ENCODE results near the gene LRBA.
"Not testable (repeated sequence)": the region's sequence is repeated elsewhere in the genome, so short reads cannot be mapped to it uniquely, and the experiment has no call there.

The LRBA gene

DNA sequence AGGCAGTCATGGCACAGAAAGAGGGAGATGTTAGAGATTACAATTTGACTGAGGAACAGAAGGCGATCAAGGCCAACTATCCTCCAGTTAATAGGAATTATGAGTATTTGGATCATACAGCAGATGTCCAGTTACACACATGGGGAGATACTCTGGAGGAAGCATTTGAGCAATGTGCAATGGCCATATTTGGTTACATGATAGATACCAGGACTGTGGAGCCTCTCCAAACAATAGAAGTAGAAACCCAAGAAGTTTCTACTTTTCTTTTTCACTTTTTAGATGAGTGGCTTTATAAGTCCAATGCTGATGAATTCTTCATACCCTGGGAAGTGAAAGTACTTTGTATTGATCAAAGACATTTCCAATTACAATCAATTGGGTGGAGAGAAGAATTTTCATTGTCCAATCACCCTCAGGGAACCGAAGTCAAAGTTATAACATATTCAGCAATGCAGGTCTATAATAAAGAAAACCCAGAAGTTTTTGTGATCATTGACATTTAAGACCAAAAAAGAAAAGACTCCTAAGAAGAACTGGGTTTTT, 294.0 kb downstream of the LRBA start:
- no peak for DNase-seq

DNA sequence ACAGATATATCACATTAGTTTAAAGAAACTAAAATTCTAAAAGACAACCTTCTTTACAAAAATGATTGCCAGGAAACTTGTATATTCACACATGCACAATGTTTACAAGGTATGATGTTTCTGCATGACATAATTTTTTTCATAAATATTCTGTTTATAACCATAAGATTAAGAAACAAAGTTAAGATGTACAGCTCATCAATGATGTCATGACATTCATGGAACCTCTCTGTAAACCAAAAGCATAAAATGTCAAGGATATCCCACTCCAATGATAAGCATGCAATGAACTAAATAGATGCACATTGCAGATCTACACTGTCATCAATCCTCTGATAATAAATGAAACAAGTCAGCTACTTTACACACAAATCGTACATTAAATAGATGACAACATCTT, 297.1 kb downstream of the LRBA start:
- no peak for DNase-seq

DNA sequence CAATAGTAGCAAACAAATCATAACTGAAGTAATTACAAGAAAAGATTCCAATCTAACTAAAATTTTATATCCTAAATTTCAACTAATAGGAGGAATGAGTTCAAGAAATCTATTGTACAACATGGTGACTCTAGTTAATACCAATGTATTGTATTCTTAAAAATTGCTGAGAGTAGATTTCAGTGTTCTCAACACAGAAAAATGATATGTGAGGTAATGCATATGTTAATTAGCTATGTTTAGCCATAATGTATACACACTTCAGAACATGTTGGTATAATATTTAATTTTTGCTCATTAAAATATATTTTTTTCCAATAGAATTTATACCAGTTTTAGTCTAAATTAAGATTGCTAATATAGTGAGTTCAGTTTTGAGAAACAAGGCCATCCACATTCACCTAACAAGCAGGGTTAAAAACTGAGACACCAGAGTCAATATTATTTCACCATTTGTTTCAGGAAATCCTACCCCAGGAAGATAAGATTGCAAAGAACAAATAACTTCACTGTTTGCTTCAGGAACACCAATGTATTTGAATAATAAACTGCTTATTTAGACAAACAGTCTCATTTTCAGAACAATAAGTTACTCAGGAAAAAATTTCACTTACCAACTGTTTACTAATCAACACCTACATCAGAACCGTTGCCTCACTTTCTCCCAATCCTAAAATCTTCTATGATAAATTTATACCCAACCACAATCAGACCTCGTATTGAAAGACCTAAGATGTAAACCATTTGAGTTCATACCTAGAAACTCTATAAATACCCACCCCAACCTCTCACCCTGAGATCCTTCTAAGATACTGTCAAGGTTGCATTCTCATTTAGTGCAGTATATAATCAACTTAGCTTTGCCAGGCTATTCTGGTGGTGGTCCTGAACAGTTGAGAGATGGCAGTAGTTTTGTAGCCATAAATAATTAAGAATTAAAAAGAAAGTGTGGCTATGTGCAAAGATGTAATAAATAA, 300.3 kb downstream of the LRBA start:
- no peak for DNase-seq

DNA sequence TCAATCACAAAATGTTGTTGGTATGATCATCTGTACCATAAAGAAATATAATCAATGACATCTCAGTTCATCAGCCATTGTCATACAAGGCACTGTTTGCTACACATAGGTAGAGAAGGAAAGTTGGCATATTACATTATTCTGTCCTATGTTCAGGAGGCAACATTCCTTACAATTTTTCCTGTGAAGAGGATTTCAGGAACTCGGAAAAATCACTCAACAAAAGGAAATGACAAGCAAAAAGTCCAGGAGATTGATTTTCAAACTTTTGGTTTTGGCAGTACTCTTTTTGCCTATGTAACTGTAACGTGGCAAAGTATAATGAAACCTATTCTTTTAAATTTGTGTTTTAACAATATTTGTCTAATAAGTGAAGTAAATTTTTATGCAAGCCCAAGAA, 301.8 kb downstream of the LRBA start:
- DNase-seq: no peak

DNA sequence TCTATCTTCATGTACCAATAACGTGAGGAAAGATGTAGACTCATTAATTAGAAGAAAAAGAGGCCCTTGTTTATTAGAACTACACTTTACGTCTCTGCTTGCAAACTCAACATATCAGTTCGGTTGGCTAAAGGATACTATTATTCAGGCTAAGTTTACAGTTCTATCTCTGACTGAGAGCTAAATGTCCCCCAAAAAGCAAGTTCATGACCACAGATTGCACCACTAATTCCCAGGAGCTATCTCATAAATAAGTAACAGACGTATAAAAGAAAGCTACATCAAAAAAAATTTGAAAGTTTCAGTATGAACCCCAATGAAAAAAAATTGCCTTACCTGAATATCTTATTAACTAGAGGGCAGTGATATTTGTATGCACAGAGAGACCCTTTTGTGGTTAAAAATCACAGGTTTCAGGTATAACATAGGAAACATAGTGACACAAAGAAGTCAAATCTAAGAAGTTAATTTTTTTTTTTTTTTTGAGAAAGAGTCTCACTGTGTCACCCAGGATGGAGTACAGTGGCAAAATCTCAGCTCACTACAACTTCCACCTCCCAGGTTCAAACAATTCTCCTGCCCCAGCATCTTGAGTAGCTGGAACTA, 304.2 kb downstream of the LRBA start:
- no peak for DNase-seq

DNA sequence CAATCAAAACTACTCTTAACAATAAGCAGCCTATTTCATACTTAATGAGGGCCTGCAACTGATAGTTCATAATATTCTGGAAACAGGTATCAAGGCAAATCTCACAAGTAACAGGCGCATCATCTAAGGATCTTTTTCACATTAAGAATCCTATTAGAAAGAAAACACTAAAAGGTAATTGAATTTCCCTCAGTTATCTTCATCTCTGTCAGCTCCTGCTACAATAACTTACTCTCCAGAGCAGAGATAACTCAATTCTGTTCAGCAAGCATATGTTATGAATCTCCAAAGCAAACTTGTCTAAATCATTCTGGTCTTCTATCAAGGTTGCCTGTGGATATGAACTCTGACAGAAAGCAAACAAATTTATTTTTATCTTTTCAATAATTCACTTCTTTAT, 307.1 kb downstream of the LRBA start:
- no peak for DNase-seq

DNA sequence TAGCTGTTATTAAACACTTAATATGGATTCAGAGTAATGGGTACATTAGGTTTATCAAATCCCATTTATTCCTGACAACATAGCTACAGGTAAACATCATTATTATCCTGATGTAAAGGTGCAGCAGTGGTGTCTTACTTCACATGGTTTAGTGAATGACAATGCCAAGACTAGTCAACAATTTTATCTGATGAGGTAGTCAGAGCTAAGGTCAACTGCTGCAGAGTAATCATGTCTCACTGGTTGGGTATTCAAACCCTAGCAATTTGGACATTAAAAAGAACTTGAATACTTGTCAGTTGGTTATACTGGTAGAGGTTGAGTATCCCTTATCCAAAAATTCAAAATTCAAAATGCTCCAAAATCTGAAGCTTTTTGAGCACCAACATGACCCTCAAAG, 315.5 kb downstream of the LRBA start:
- DNase-seq: no peak

DNA sequence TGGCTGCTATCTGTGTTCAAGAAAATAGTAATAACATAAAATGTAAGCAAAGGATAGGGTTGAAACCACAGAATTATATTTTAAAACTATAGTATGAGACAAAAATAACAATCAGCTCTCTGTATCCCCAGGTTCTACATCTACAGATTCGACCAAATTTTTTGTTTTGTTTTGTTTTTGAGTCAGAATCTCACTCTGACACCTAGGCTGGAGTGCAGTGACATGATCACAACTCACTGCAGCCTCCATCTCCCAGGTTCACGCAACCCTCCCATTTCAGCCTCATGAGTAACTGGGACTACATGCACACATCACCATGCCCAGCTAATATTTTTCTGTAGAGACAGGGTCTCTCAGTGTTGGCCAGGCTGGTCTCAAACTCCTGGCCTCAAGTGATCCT, 319.9 kb downstream of the LRBA start:
- no peak for DNase-seq

DNA sequence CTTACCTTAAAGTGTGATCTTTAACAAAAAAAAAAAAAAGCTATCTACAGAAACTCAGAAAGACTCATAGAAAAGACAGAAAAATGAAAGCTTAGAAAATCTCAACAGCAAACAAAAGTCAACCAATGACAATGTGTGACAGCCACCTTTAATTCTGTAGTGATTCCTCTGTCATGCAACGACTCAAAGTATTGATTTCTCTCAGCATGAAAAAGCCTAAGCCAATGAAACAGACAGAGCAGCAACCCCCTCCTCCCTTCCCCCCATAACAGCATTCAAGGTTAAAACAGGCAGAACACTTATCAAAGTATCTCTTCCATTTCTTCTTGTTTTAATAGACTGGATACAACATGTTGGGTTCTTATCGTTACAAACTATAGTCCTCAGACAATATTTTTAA, 320.6 kb downstream of the LRBA start:
- no peak for DNase-seq

DNA sequence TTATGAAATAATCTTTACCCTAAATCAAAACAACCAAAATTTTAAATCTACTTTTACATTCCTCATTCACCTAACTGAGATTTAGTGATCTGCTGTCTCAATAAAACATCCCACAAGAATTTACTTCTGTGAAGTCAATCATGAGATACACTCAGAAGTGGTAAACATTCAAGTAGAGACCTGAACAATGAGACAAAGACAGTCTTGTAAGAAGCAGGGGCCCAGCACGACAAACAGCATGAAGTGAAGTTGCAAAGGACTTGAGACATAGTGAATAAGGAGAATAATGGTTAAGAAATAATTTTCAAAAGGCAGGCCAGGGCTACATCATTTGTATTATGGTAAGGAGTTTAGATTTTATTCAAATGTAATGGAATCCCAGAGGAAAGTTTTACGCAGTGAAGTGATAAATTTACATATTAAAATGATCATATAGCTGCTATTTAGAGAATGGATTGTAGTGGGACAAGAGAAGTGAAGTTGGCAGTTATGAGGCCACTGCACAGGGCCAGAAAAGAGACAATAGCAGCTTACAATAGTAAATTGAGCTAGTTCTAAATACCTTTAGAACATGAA, 331.2 kb downstream of the LRBA start:
- no peak for DNase-seq

DNA sequence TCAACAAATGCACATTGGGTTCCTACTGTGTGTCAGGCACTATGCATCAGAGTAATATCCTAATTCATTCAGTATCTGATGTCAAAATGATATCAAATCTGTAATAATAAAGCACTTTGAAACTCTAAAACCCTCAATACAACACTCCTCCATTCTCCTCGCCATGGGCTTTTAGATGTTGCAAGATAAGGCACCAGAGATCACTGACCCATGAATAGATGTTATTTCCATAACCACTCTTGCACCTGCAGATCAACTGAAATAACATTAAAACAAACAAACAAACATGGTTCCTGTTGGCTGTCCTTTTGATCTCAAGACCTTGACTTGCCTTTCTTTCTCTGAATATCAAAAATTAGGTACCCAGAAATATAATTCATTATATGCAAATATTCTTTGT, 333.0 kb downstream of the LRBA start:
- DNase-seq: no peak

DNA sequence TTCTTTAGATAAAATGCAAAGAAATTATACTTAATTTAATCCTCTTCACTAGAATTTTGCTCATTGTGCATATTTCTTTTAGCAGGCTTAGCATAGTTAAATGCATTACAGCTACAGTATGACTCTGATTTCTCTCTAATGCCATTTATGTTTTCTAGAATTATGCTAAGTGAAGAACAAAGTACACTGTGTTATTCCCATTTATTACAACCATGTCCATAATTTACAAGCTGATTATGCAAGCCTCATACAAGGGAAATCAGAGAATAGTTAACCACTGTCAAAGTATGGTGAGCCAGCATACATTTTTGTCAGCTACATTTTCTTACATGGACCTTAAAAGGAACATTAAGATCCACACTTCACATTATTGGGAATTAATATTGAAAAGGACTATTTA, 334.0 kb downstream of the LRBA start:
- no peak for DNase-seq

DNA sequence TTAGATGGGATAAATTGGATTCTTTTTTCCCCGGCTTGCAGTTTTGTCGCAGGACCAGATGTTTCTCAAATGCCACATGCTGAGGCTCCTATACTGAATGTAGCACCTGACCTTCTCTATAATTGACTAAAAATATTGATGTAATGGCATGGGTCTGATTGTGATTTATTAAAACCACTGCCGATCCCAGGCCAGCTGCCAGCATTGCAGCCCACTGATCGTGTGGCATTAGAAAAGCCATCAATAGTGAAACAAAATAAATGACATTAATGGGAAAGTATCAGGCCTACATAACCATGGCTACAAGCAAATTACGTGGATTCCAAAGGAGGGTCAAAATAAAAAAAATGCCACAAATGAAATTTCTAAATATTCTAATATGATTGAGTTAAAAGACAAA, 334.4 kb downstream of the LRBA start:
- no peak for DNase-seq

DNA sequence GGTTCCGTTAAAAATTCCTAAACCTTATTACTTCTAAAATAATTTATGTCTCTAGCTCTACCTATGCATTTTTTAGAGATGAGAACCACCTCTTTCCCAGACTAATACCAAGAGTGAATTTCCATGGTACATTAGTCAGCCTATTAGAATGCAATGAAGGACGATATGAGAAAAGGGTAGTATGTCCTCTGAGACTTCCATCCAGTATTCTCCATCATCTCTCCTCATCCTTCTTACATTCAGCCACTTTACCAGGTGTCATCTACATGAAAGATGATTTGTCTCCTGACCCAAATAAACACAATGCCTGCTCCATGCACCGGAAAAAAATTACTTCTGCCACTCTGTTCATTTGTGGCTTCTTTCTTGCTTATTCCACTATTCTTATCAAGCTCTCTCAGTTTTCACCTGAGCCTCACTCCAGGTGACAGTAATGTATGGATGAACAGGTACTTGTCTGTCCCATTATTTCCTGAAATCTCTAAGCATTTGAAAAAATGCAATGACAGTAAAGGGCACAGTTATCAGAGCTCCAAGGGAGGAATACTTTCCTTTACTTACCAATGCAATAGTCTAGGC, 335.2 kb downstream of the LRBA start:
- no peak for DNase-seq

DNA sequence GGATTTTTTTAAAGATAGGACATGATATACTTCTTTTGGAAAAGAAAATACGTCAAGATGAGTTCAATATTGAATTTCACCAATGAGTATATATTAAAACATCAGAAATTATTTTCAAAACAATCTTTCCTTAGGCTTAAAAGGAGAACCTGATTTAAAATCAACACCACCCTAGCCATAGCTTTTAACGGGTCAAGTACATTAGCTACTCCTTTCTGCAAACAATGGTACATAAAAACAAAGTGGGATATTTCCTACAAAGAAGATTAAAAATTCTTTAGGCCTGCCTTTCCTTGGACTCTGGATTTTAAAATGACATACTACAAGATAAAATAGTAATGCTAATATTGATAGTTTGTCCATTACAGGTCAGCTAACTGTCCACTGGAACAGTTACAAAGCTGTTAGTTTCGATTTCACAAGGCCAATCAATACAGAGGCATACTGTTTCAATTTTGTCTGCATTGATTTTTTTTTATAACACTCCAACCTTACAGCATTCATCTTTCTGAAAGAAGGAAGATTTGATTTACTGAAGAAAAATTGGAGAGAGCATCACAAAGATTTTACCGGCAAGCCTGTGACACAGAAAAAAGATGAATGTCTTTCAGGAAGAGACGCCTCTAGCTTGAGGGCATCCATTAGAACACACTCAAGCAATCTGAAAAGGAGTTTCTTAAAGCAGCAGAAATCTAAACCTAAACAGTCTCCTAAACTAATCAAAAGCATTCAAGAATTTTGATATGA, 335.9 kb downstream of the LRBA start:
- DNase-seq: no peak

DNA sequence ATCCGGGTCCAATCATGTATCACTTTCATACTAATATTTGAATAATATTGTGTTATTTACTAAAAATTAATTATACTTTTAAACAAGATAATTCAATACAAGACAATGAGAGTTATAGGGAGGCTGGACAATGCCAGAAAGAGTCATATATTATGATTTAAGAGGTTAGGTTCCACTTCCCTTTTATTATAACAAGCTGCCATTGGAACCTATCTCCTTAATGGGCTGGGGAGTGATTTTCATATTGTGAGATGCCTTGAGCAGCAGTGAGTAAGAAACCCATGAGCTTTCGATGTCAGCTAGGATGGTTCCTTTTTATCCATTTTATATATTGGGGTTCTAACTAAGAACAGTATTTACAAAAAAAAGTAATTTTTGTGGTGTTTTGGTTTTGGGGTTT, 341.3 kb downstream of the LRBA start:
- DNase-seq: no peak

DNA sequence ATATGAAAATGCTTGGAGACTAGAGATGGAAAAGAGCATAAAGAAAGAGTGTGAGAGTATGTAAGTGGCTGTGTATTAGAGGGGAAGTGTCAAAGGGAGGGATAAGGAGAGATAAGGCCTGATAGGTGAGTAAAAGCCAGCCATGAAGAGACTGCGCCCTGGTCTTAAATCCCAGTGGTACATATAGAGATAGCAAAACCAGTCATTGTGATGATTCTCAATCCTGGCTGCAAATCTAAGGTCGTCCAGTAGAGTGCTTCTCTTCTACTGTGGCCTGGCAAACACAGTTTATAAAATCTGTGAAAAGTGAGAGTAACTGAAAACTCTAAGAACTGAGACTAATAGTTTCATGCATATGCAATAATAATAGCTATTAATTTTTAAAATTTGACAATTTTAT, 346.3 kb downstream of the LRBA start:
- DNase-seq: no peak

DNA sequence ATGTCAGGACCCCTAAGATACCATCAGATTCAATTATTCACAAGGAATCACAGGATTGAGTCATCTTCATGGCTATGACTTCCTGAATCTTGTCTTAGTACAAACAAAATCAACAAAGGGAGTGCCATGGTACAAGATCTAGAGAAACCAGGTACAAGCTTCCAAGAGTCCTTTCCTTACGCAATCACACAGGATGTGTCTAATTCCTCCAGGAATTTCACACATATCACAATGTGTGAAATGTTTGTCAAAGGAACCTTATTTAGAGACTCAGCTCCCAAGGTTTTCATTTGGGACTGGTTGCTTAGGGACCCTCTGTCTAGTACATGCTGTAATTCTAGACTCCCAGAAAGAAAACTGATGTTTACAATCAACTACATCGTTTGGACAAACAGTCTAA, 350.1 kb downstream of the LRBA start:
- no peak for DNase-seq

DNA sequence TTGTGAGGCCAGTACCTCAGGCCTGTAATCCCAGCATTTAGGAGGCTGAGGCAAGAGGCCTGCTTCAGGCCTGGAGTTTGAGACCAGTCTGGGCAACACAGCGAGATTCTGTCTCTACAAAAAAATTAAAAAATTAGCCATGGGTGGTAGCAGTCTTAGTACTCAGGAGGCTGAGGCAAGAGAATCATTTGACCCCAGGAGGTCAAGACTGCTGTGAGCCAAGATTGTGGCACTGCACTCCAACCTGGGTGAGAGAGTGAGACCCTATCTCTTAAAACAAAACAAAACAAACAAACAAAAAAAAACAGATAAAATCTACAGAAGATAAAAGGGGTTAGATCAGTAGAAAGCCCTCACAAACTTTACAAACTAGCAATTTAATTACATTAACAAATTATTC, 352.4 kb downstream of the LRBA start:
- no peak for DNase-seq

DNA sequence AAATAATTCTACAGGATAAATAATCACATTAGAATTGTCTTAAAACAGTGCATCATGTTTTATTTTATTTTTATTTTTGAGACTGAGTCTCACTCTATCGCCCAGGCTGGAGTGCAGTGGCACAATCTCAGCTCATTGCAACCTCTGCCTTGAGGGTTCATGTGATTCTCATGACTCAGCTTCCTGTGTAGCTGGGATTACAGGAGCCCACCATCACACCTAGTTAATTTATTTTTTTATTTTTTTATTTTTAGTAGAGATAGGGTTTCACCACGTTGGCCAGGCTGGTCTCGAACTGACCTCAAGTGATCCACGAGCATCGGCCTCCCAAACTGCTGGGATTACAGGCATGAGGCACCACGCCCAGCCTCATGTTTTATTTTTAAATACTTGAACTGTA, 353.5 kb downstream of the LRBA start:
- DNase-seq: not testable (repeated sequence)

DNA sequence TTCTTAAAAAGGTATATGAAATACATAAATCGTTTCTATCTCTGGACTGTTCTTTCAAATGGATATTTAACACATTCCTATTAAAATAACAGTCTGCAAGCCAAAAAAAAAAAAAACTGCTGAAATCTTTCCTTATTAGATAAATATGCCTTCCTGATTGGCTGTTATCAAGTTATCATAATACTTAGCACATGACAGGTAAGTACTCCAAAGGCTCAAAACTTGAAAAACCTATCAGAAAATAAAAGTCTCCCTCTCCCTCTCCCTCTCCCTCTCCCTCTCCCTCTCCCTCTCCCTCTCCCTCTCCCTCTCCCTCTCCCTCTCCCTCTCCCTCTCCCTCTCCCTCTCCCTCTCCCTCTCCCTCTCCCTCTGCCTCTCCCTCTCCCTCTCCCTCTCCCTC, 356.8 kb downstream of the LRBA start:
- DNase-seq: not testable (repeated sequence)

DNA sequence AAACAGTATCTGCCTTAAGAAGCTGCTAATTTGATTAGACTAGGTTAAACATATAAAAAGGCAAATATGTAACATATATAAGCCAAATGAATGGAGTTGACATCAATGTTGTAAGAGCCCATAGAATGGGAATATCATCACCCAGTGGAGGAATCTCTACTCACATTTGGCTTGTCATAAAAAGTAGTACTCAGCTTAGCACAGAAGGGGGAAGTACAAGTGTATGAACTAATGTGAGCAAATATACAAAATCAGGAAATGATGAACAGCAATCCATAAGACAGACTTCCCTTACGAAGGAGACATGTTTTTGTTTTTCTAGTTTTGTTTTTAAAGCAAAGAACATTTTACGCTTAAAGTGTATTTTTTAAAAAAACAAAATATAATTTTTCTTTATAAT, 358.2 kb downstream of the LRBA start:
- no peak for DNase-seq

DNA sequence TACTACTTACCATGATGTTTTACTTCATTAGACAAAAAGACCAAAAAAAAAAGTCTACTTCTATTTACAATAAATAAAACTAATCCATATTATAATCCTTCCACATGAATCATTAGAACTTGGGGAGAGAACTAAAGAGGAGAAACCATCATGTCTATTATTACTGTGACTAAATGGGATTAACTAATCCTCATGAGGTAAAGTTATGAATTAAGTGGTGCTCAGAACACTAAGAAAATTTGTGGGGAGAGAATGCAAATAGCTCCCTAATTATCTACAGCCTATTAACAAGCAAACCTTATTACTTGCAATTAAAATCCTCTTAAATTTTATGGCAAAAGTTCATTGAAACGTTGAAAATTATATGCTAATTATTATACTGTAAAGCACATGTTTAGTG, 364.3 kb downstream of the LRBA start:
- no peak for DNase-seq
